ENCODE measurements around the gene FCHSD2. TPM values are rescaled to one million over a fixed set of nuclear protein-coding genes. Genes with fewer than 3 reads are reported as not detected.

FCHSD2 gene
- polyA plus RNA-seq, 2 of the 4 experiments (the other 2 are of a cell fraction) = 10.5 to 19.0 TPM

GRCh38 chr11:72833811-72834493 is 308.2 kb downstream of the FCHSD2 start:
- DNase-seq (ENCODE audit: low read depth in 1 of 2, low spot score in 1 of 2) = no peak
- ChIA-PET POLR2A (no interaction called here), CTCF (interaction anchor here (1.1 to 15.7 kb wide), 7 partner anchors 11 to 456 kb away, joined by 4 to 339 read pairs (median 27); partner anchors contain the start of gene FCHSD2)
- peaks cover 4% of the 10 kb centered on the region; the same call in 2 of the 3 replicates for H3K4me1 ChIP-seq
- H3K27ac ChIP-seq = no peak overlapping the region
- FAIRE-seq = no peak
- no peak for ATAC-seq
- no peak overlapping the region for H3K4me3 ChIP-seq
- H3K9me3 ChIP-seq = no peaks in the 10 kb centered on the region
- TF ChIP-seq HMGXB4 (CRISPR knock-in tag; IDR thresholded peaks at IDR 0.05; ENCODE audit: borderline replicate concordance) = no peak
- no peak for TF ChIP-seq RFX5 (IDR thresholded peaks at IDR 0.05)
- no peak for TF ChIP-seq EHMT2 (IDR thresholded peaks at IDR 0.05; ENCODE audit: low read depth)
- TF ChIP-seq PHF8 (IDR thresholded peaks at IDR 0.05; ENCODE audit: borderline replicate concordance, low read depth) = no peak
- no peak for TF ChIP-seq ATOH8 (CRISPR knock-in tag; IDR thresholded peaks at IDR 0.05; ENCODE audit: low read depth)
- no peak for TF ChIP-seq JUNB (IDR thresholded peaks at IDR 0.05)
- no peak for TF ChIP-seq USF2 (IDR thresholded peaks at IDR 0.05)
- WGBS (ENCODE audit: missing lambda C conversion rate) = 73% methylated on average over 8 of the region's 8 CpGs
- no peak overlapping the region for H3K4me2 ChIP-seq

GRCh38 chr11:72833083-72833733 is 308.9 kb downstream of the FCHSD2 start:
- H3K4me2 ChIP-seq = no peak overlapping the region
- peaks cover 4% of the 10 kb centered on the region; the same call in 2 of the 3 replicates for H3K4me1 ChIP-seq
- H3K9me3 ChIP-seq = no peaks in the 10 kb centered on the region
- no peak for FAIRE-seq
- ChIA-PET CTCF (interaction anchor here (1.0 to 15.7 kb wide), 12 partner anchors 10 to 456 kb away, joined by 3 to 339 read pairs (median 26); partner anchors contain the start of gene FCHSD2), POLR2A (no interaction called here)
- no peak for DNase-seq (ENCODE audit: low read depth in 1 of 2, low spot score in 1 of 2)
- no peak overlapping the region for H3K4me3 ChIP-seq
- ATAC-seq = no peak
- TF ChIP-seq JUN (IDR thresholded peaks at IDR 0.05) (no peak), HOXA7 (CRISPR knock-in tag; IDR thresholded peaks at IDR 0.05) (no peak), EHMT2 (IDR thresholded peaks at IDR 0.05; ENCODE audit: low read depth) (no peak), POLR2AphosphoS2 (conservative IDR thresholded peaks at IDR 0.05; ENCODE audit: low read length) (no peak), ZC3H11A (IDR thresholded peaks at IDR 0.05) (no peak), CBX8 (IDR thresholded peaks at IDR 0.05) (no peak), REST (IDR thresholded peaks at IDR 0.05) (no peak), NR3C1 (IDR thresholded peaks at IDR 0.05) (no peak), MAX (IDR thresholded peaks at IDR 0.05) (no peak), RNF2 (IDR thresholded peaks at IDR 0.05; ENCODE audit: borderline replicate concordance, low read depth) (no peak)
- no peak overlapping the region for H3K27ac ChIP-seq
- WGBS (ENCODE audit: missing lambda C conversion rate) = 85% methylated on average over 5 of the region's 5 CpGs
